CD14-positive monocyte (primary cell): Measurements from ENCODE around the gene CCDC85C. TPM values are rescaled to one million over a fixed set of nuclear protein-coding genes. Genes with fewer than 3 reads are reported as not detected.

Experiments
- DNase-seq, 3 donors: peaks; one replicate each; pipeline ENCODE4 v3.0.0-alpha.2; 2011 to 2022
- H2AFZ ChIP-seq: 2 replicates; pipeline ENCODE4 v1.6.0; 2012; ENCODE audit warnings: mild to moderate bottlenecking, low read depth, low read length, inconsistent platforms; ENCODE audit not compliant: insufficient read depth, poor library complexity, severe bottlenecking
- H3K27ac ChIP-seq, 2 donors: 1 replicate in 1 of 2; 2 replicates in 1 of 2; pipeline ENCODE4 v1.5.1; 2012 to 2013; ENCODE audit warnings: low read length in 2 of 2, control low read depth in 1 of 2, inconsistent platforms in 1 of 2, low read depth in 1 of 2, mild to moderate bottlenecking in 1 of 2
- H3K27me3 ChIP-seq, 2 donors: one replicate each; pipeline versions ENCODE4 v1.6.0 to v1.6.1; 2011 to 2013; ENCODE audit warnings: low read length in 2 of 2; ENCODE audit not compliant: control insufficient read depth in 2 of 2, insufficient read depth in 2 of 2
- H3K36me3 ChIP-seq, 2 donors: replicated peaks in 1 of 2; 1 replicate in 1 of 2; 2 replicates in 1 of 2; pipeline versions ENCODE4 v1.5.1 to v1.6.1; 2012 to 2013; ENCODE audit warnings: low read length in 2 of 2, control low read depth in 1 of 2, inconsistent platforms in 1 of 2, mild to moderate bottlenecking in 1 of 2; ENCODE audit not compliant: insufficient read depth in 2 of 2, control insufficient read depth in 1 of 2
- H3K4me1 ChIP-seq, 2 donors: 1 replicate in 1 of 2; 2 replicates in 1 of 2; pipeline versions ENCODE4 v1.5.1 to v1.6.1; 2012 to 2013; ENCODE audit warnings: low read length in 2 of 2, control low read depth in 1 of 2, inconsistent platforms in 1 of 2, mild to moderate bottlenecking in 1 of 2, moderate library complexity in 1 of 2; ENCODE audit not compliant: insufficient read depth in 2 of 2, control insufficient read depth in 1 of 2
- H3K4me2 ChIP-seq: replicated peaks from 2 replicates; pipeline ENCODE3; 2012; ENCODE audit warnings: low read length, moderate library complexity, mild to moderate bottlenecking; ENCODE audit not compliant: poor library complexity, severe bottlenecking; ENCODE audit errors: extremely low read depth
- H3K4me3 ChIP-seq, 3 experiments: fragments of 200-600 bp in 1 of 3; sonication (generic) in 1 of 3; replicated peaks in 1 of 3; 1 replicate in 2 of 3; 2 replicates in 1 of 3; pipeline ENCODE4 v1.5.1; 2011 to 2013; ENCODE audit warnings: low read length in 3 of 3, mild to moderate bottlenecking in 3 of 3, control low read depth in 2 of 3, low read depth in 2 of 3, inconsistent platforms in 1 of 3, moderate library complexity in 1 of 3
- H3K79me2 ChIP-seq: 2 replicates; pipeline ENCODE4 v1.6.0; 2012; ENCODE audit warnings: mild to moderate bottlenecking, control low read depth, inconsistent platforms, low read length, moderate library complexity; ENCODE audit not compliant: insufficient read depth
- H3K9ac ChIP-seq: 2 replicates; pipeline ENCODE4 v1.6.0; 2017; ENCODE audit warnings: low read length, mild to moderate bottlenecking; ENCODE audit not compliant: insufficient read depth, poor library complexity, severe bottlenecking
- H3K9me3 ChIP-seq, 2 donors: replicated peaks in 1 of 2; 1 replicate in 1 of 2; 2 replicates in 1 of 2; pipeline versions ENCODE4 v1.5.1 to v1.6.1; 2012 to 2013; ENCODE audit warnings: low read length in 2 of 2, control low read depth in 1 of 2; ENCODE audit not compliant: control insufficient read depth in 1 of 2, insufficient read depth in 1 of 2
- H4K20me1 ChIP-seq: 2 replicates; pipeline ENCODE4 v1.6.0; 2012; ENCODE audit warnings: mild to moderate bottlenecking, low read length, control low read depth, moderate library complexity; ENCODE audit not compliant: insufficient read depth
- H3K27ac Mint-ChIP-seq, 7 donors: one replicate each; pipeline ENCODE4 v1.8.0; 2020; ENCODE audit warnings: mild to moderate bottlenecking in 7 of 7, mixed read lengths in 7 of 7, moderate library complexity in 6 of 7, inconsistent platforms in 2 of 7
- H3K27me3 Mint-ChIP-seq, 3 donors: one replicate each; pipeline ENCODE4 v1.8.0; 2021 to 2022; ENCODE audit warnings: low read depth in 3 of 3, mild to moderate bottlenecking in 3 of 3, mixed read lengths in 3 of 3, moderate library complexity in 3 of 3, inconsistent platforms in 1 of 3
- H3K36me3 Mint-ChIP-seq, 2 donors: one replicate each; pipeline ENCODE4 v1.8.0; 2020; ENCODE audit warnings: mixed read lengths in 2 of 2, inconsistent platforms in 1 of 2, mild to moderate bottlenecking in 1 of 2
- H3K4me1 Mint-ChIP-seq: one replicate; pipeline ENCODE4 v1.8.0; 2020; ENCODE audit warnings: mild to moderate bottlenecking, mixed read lengths
- H3K4me3 Mint-ChIP-seq, 2 donors: one replicate each; pipeline ENCODE4 v1.8.0; 2020; ENCODE audit warnings: mild to moderate bottlenecking in 2 of 2, mixed read lengths in 2 of 2, moderate library complexity in 1 of 2
- H3K9me3 Mint-ChIP-seq, 7 donors: one replicate each; pipeline ENCODE4 v1.8.0; 2020 to 2022; ENCODE audit warnings: mixed read lengths in 7 of 7, mild to moderate bottlenecking in 6 of 7, moderate library complexity in 6 of 7, inconsistent platforms in 2 of 7
- WGBS: methylation state at CpG from one replicate; pipeline ENCODE4 v1.1.5; 2013; ENCODE audit warnings: missing lambda C conversion rate; ENCODE audit not compliant: insufficient coverage; 5-methylcytosine and 5-hydroxymethylcytosine counted together
- intact Hi-C, 2 donors: fragments of 100-400 bp; cut with micrococcal nuclease; formaldehyde crosslinking; loops; one replicate each; pipeline versions ENCODE4 v1.15.0 to v1.15.1; 2023
- polyA plus RNA-seq, 3 donors: library from polyadenylated mRNA; depleted of rRNA in 1 of 3; unstranded in 2 of 3; stranded (reverse) in 1 of 3; fragments of 300-500 nt in 2 of 3; fragments of >200 nt in 1 of 3; fragmentation: Illumina TruSeq in 2 of 3; gene quantifications; 1 replicate in 2 of 3; 2 replicates in 1 of 3; pipeline ENCODE4 v1.2.3, GENCODE V29; 2012 to 2021
- TF ChIP-seq, protein P1 (sequence below): fragments of 200-600 bp; IDR thresholded peaks from one replicate; pipeline ENCODE4 v1.8.0; 2022; ENCODE audit warnings: antibody characterized with exemption, mild to moderate bottlenecking

CCDC85C gene
- polyA plus RNA-seq, 3 donors, result under 0.01 to 0.03 TPM; not detected in 1

DNA sequence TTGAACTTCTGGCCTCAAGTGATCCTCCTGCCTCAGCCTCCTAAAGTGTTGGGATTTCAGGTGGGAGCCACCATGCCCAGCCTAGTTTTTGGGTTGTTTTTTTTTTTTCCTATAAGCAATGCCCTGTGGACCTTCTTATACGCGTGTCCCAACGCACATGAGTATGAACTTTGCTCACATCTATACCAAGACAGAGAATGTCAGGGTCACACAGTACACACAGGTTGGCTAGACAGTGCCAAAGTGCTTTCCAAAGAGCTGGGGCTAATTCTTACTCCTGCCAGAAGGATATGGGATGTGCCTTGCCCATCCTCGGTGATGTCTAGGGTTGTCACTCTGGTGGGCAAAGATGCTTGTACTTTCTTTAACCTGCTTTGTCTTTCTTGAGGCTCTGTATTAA, 7.6 kb upstream of the CCDC85C start:
- H3K27me3 Mint-ChIP-seq, result peaks cover 8 to 32% (median 19%) of the 10 kb centered on the region in 3 donors
- Histone ChIP-seq H3K4me2 (no peak overlapping the region), H3K4me3 (no peak overlapping the region), H3K27me3 (peaks cover 0 to 10% of the 10 kb centered on the region in 2 donors), H3K9ac (no peak overlapping the region), H3K36me3 (no peaks in the 10 kb centered on the region), H3K79me2 (no peaks in the 10 kb centered on the region), H4K20me1 (no peaks in the 10 kb centered on the region), H3K9me3 (no peaks in the 10 kb centered on the region), H3K4me1 (no peaks in the 10 kb centered on the region), H3K27ac (no peak overlapping the region), H2AFZ (no peak overlapping the region)
- intact Hi-C loops, result no loop called here
- H3K9me3 Mint-ChIP-seq, result no peaks in the 10 kb centered on the region
- TF ChIP-seq, protein P1, sequence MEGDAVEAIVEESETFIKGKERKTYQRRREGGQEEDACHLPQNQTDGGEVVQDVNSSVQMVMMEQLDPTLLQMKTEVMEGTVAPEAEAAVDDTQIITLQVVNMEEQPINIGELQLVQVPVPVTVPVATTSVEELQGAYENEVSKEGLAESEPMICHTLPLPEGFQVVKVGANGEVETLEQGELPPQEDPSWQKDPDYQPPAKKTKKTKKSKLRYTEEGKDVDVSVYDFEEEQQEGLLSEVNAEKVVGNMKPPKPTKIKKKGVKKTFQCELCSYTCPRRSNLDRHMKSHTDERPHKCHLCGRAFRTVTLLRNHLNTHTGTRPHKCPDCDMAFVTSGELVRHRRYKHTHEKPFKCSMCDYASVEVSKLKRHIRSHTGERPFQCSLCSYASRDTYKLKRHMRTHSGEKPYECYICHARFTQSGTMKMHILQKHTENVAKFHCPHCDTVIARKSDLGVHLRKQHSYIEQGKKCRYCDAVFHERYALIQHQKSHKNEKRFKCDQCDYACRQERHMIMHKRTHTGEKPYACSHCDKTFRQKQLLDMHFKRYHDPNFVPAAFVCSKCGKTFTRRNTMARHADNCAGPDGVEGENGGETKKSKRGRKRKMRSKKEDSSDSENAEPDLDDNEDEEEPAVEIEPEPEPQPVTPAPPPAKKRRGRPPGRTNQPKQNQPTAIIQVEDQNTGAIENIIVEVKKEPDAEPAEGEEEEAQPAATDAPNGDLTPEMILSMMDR, result no peak
- no peak overlapping the region for H3K4me3 Mint-ChIP-seq
- H3K4me1 Mint-ChIP-seq, result no peaks in the 10 kb centered on the region
- no peak overlapping the region for H3K27ac Mint-ChIP-seq
- H3K36me3 Mint-ChIP-seq, result no peaks in the 10 kb centered on the region
- DNase-seq, result no peak
- WGBS, result 100% methylated on average over 1 of the region's 4 CpGs

DNA sequence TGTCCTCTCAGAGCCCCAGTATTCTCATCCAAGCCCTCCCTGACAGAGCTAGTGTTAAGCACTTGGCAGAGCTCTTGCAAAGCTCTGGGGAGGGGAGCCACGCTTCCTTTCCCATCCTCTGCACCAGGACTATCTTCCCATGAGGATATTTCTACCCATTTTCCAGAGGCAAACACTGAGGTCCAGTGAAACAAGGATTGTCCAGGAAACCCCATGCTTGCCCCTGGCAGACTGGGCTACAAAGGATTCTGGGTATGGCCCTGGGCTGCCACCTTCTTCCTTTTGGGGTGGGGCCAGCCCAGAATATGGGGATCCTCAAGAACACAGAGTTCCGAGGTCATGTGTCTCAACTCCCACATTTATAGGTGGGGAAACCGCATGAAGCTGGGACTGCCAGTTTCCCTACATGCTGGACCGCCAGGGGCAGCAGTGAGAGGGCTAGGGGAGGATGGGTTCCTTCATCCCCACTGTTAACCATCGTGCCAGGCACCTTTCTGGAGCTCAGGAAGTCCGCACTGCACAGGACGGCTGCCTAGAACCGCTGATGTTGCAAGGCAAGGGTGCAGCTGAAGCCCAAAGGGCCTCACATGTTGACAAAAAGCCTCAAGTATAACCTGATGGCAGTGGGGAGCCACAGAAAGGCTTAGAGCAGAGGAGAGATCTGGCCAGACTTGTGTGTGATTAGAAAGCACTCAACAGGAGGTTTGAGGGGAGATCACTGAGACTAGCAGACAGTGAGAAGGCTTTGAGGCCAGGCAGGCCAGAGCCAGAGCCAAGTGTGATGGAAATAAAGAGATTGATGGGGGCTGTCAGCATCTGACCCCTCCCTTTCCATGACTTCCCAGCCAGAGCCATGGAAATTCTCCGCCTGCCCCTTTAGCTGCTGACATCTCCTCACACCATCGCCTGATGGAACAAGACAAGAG, 5.5 kb upstream of the CCDC85C start:
- no peak overlapping the region for H3K4me3 Mint-ChIP-seq
- Histone ChIP-seq H2AFZ (no peak overlapping the region), H3K9ac (no peak overlapping the region), H3K79me2 (no peaks in the 10 kb centered on the region), H3K4me1 (peaks cover 5 to 12% of the 10 kb centered on the region in 2 donors), H3K27me3 (peaks cover 8 to 26% of the 10 kb centered on the region in 2 donors), H3K4me2 (no peak overlapping the region), H3K4me3 (no peak overlapping the region), H3K9me3 (no peaks in the 10 kb centered on the region), H4K20me1 (no peaks in the 10 kb centered on the region), H3K27ac (no peak overlapping the region), H3K36me3 (no peaks in the 10 kb centered on the region)
- no peak overlapping the region for H3K27ac Mint-ChIP-seq
- no peaks in the 10 kb centered on the region for H3K36me3 Mint-ChIP-seq
- no peak for DNase-seq
- 63% methylated on average over 6 of the region's 10 CpGs for WGBS
- peaks cover 21 to 41% (median 27%) of the 10 kb centered on the region in 3 donors for H3K27me3 Mint-ChIP-seq
- TF ChIP-seq, protein P1, result no peak
- peaks cover 0 to 5% (median 0%) of the 10 kb centered on the region in 7 donors for H3K9me3 Mint-ChIP-seq
- intact Hi-C loops, result no loop called here
- peaks cover 5% of the 10 kb centered on the region for H3K4me1 Mint-ChIP-seq
